Adrenal gland (tissue), 12 donors: ENCODE data around the gene SLC22A12. TPM values are rescaled to one million over a fixed set of nuclear protein-coding genes. Genes with fewer than 3 reads are reported as not detected.

Source experiments
- DNase-seq, 7 donors: peaks; one replicate each; pipeline ENCODE4 v3.0.0-alpha.2; 2019 to 2020
- H3K27ac ChIP-seq, 5 donors: fragments of 200-600 bp; sonication (generic) in 4 of 5; 1 replicate in 3 of 5; 2 replicates in 2 of 5; pipeline versions ENCODE4 v1.5.1 to v1.8.0; 2016 to 2020; ENCODE audit warnings: mild to moderate bottlenecking in 1 of 5
- H3K27me3 ChIP-seq: fragments of 200-600 bp; 2 replicates; pipeline ENCODE4 v1.8.0; 2021
- H3K36me3 ChIP-seq, 2 donors: fragments of 200-600 bp; replicated peaks in 1 of 2; 1 replicate in 1 of 2; 2 replicates in 1 of 2; pipeline versions ENCODE4 v1.5.1 to v1.8.0; 2018 to 2022
- H3K4me1 ChIP-seq, 2 donors: fragments of 200-600 bp; replicated peaks in 1 of 2; 1 replicate in 1 of 2; 2 replicates in 1 of 2; pipeline versions ENCODE4 v1.5.1 to v1.8.0; 2018 to 2021
- H3K4me3 ChIP-seq, 4 donors: fragments of 200-600 bp; sonication (generic) in 3 of 4; one replicate each; pipeline ENCODE4 v1.5.1; 2016 to 2018
- H3K9me3 ChIP-seq, 3 donors: fragments of 200-600 bp; sonication (generic) in 1 of 3; replicated peaks in 1 of 3; 1 replicate in 2 of 3; 2 replicates in 1 of 3; pipeline versions ENCODE4 v1.5.1 to v1.8.0; 2016 to 2021
- CTCF ChIP-seq, 6 experiments: fragments of 450-650 bp in 4 of 6; fragments of 200-600 bp in 2 of 6; sonication (generic) in 1 of 6; IDR thresholded peaks; 1 replicate in 5 of 6; 2 replicates in 1 of 6; pipeline versions ENCODE4 v1.5.1 to v1.8.0; 2016 to 2021; ENCODE audit warnings: antibody characterized with exemption in 6 of 6, mild to moderate bottlenecking in 2 of 6, moderate library complexity in 1 of 6
- POLR2A ChIP-seq, 2 donors: fragments of 450-650 bp; IDR thresholded peaks; one replicate each; pipeline ENCODE4 v1.6.1; 2017; ENCODE audit warnings: antibody characterized with exemption in 2 of 2, mild to moderate bottlenecking in 2 of 2, moderate library complexity in 1 of 2
- WGBS, 4 donors: extraction: QIAGEN DNeasy Blood & Tissue Kit in 2 of 4; methylation state at CpG; one replicate each; pipeline versions ENCODE4 v1.1.5 to v1.1.7; 2013 to 2017; 5-methylcytosine and 5-hydroxymethylcytosine counted together
- intact Hi-C, 2 donors: fragments of 100-400 bp; cut with DNase I; formaldehyde crosslinking; loops; one replicate each; pipeline versions ENCODE4 v1.14.1 to v1.15.0; 2022 to 2023
- polyA plus RNA-seq, 3 donors: library from polyadenylated mRNA; stranded (reverse); fragments of 200-250 nt in 2 of 3; fragments of 350-450 nt in 1 of 3; fragmentation: Illumina TruSeq in 1 of 3; extraction: RNeasy Lipid Tissue Mini Kit (QIAGEN cat#74804) in 1 of 3; gene quantifications; one replicate each; pipeline ENCODE4 v1.2.3, GENCODE V29; 2013 to 2014
- total RNA-seq, 9 donors: library from RNA; depleted of rRNA in 4 of 9; stranded (reverse); fragments of >200 nt in 4 of 9; fragments of 120-200 nt in 1 of 9; fragmentation: NEBNext Ultra II Directional in 1 of 9; extraction: Animal tissue kit (Norgen Biotek cat#: 25700) in 1 of 9; gene quantifications; one replicate each; pipeline versions ENCODE4 v1.1.0 to v1.2.4, GENCODE V29; 2013 to 2023
- donor health status: healthy with polysubstance abuse.
- donor health status: Bipolar disorder and iron deficiency.
- donor health status: DM: yes; HTN: yes; CAD: no.
- donor health status: DM: no; HTN: no; CAD: no.
- donor health status: DM: no; HTN: no; CAD: no.
- donor health status: DM: yes; HTN: yes; CAD: no.

SLC22A12 gene
- total and polyA plus RNA-seq, 12 donors: not detected

DNA sequence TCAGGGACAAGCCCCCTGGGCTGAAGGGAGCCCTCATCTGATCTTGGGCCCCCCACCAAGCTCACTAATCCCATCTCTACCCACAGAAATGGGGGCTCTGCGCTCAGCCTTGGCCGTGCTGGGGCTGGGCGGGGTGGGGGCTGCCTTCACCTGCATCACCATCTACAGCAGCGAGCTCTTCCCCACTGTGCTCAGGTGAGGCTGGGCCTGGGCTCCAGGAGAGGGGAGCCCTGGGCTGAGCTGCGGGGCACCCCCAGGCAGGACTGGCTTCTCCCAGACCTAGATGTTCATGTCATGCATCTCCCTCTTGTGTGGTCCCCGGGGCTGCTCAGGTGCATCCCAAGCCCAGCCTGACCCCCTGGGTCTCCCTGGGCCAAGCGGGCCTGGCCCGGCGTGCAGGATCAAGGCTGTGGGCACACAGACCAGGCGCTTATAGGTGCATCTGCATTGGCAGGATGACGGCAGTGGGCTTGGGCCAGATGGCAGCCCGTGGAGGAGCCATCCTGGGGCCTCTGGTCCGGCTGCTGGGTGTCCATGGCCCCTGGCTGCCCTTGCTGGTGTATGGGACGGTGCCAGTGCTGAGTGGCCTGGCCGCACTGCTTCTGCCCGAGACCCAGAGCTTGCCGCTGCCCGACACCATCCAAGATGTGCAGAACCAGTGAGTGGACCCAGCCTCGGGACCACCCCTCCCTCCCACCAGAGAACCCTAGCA, 9.4 kb downstream of the SLC22A12 start:
- intact Hi-C loops: no loop called here
- Histone ChIP-seq H3K9me3 (no peaks in the 10 kb centered on the region), H3K27ac (no peak overlapping the region), H3K27me3 (no peaks in the 10 kb centered on the region), H3K36me3 (no peaks in the 10 kb centered on the region), H3K4me3 (no peak overlapping the region), H3K4me1 (no peaks in the 10 kb centered on the region)
- 86 to 97% (median 91%) methylated on average over 4 to 19 of the region's 19 CpGs for WGBS, 4 donors
- TF ChIP-seq POLR2A (IDR thresholded peaks at IDR 0.05) (no peak), CTCF (IDR thresholded peaks at IDR 0.05) (no peak)
- DNase-seq: no peak

DNA sequence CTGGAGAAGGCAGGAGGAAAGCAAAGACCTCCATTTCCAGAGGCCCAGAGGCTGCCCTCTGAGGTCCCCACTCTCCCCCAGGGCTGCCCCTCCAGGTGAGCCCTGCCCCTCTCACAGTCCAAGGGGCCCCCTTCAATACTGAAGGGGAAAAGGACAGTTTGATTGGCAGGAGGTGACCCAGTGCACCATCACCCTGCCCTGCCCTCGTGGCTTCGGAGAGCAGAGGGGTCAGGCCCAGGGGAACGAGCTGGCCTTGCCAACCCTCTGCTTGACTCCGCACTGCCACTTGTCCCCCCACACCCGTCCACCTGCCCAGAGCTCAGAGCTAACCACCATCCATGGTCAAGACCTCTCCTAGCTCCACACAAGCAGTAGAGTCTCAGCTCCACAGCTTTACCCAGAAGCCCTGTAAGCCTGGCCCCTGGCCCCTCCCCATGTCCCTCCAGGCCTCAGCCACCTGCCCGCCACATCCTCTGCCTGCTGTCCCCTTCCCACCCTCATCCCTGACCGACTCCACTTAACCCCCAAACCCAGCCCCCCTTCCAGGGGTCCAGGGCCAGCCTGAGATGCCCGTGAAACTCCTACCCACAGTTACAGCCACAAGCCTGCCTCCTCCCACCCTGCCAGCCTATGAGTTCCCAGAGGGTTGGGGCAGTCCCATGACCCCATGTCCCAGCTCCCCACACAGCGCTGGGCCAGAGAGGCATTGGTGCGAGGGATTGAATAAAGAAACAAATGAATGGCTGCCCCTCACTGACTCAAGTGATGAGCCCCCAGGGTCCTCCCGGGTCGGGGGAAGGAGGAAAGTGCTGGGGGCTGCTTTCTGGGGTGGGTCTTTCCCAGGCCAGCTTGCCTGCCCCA, 10.8 kb downstream of the SLC22A12 start:
- Histone ChIP-seq H3K4me1 (no peaks in the 10 kb centered on the region), H3K9me3 (no peaks in the 10 kb centered on the region), H3K36me3 (no peaks in the 10 kb centered on the region), H3K27ac (no peak overlapping the region), H3K4me3 (no peak overlapping the region), H3K27me3 (no peaks in the 10 kb centered on the region)
- intact Hi-C loops: no loop called here
- no peak for DNase-seq
- no peak for TF ChIP-seq POLR2A (IDR thresholded peaks at IDR 0.05)
- TF ChIP-seq CTCF (IDR thresholded peaks at IDR 0.05): no peak
- 78 to 93% (median 87%) methylated on average over 7 to 12 of the region's 12 CpGs for WGBS, 4 donors

DNA sequence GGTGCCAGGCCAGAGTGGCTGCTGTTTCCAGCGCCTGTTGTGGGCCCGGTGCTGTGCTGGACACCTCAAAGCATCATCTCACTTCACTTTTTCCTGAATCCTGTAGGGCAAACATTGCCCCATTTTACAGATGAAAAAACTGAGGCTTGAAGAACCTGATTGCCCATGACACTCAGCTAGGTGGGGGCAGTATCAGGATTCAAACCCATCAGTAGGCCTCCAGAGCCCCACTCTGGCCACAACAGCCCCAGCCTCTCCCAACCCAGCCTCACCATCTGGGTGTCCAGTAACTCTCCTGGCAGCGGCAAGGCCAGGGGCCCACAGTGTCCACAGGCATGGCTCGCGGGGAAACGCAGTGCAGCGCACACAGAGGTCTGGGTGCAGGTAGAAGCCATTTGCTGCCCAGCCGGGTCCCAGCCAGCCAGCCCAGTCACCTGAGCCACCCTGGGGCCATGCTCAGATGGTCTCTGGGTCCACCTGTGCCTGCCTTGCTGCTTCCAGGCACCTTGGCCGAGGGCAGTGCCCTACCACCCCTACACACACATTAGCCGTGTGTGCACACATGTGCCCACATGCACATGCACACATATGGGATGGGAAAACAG, 11.5 kb downstream of the SLC22A12 start:
- no peaks in the 10 kb centered on the region for H3K4me1 ChIP-seq
- H3K27ac ChIP-seq: no peak overlapping the region
- 91 to 100% (median 91%) methylated on average over 2 to 10 of the region's 10 CpGs for WGBS, 4 donors
- no peak for TF ChIP-seq POLR2A (IDR thresholded peaks at IDR 0.05)
- TF ChIP-seq CTCF (IDR thresholded peaks at IDR 0.05): no peak
- no peaks in the 10 kb centered on the region for H3K9me3 ChIP-seq
- DNase-seq: no peak
- H3K36me3 ChIP-seq: no peaks in the 10 kb centered on the region
- no peaks in the 10 kb centered on the region for H3K27me3 ChIP-seq
- intact Hi-C loops: no loop called here
- H3K4me3 ChIP-seq: no peak overlapping the region

- TF ChIP-seq POLR2A (IDR thresholded peaks at IDR 0.05): no peak
- TF ChIP-seq CTCF (IDR thresholded peaks at IDR 0.05): no peak
- Histone ChIP-seq H3K4me3 (no peak overlapping the region), H3K27me3 (no peaks in the 10 kb centered on the region), H3K4me1 (no peaks in the 10 kb centered on the region), H3K27ac (no peak overlapping the region), H3K9me3 (no peaks in the 10 kb centered on the region), H3K36me3 (no peaks in the 10 kb centered on the region)
- DNase-seq: no peak
- intact Hi-C loops: no loop called here
- WGBS, 4 donors: 77 to 95% (median 89%) methylated on average over 5 to 10 of the region's 10 CpGs
These were observed 12.5 kb downstream of the SLC22A12 start for GRCh38 chr11:64603411-64604110.
